GM18858 (cell line): ENCODE results near the gene NUPR2.
"Not testable (repeated sequence)": the region's sequence is repeated elsewhere in the genome, so short reads cannot be mapped to it uniquely, and the experiment has no call there.

Experiments
- ATAC-seq: cut with Tn5 transposase; IDR thresholded peaks from one replicate; pipeline ENCODE4 v1.9.1; 2021; ENCODE audit not compliant: unreplicated experiment

The NUPR2 gene

GRCh38 chr7:56115852-56116538 is at the start of gene NUPR2:
Gene NUPR2 (minus strand): TSS chr7:56116417. CDS start chr7:56116314, 103 bp downstream.
- no peak for ATAC-seq

- ATAC-seq = no peak
These were observed 41.1 kb upstream of the NUPR2 start for GRCh38 chr7:56157238-56157790.

DNA sequence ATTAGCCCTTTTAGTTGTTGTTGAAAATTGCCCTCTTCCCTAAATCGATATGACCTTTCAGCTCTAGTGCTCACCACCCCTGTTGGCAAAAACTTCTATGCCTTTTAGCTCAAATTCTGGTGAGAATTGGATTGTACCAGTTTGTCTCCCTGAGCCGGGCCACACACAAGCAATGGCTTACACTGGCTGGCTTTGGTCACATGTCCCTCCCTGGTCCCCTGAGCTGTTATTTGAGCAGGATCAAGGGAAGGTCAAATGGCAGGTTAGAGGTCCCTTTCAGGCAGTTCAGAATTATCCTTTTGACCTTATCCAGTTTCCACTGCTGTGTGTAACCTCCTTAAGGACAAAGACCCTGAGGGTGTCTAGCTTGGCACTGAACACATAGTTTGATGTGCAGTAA is 14.8 kb upstream of the NUPR2 start:
- not testable (repeated sequence) for ATAC-seq

DNA sequence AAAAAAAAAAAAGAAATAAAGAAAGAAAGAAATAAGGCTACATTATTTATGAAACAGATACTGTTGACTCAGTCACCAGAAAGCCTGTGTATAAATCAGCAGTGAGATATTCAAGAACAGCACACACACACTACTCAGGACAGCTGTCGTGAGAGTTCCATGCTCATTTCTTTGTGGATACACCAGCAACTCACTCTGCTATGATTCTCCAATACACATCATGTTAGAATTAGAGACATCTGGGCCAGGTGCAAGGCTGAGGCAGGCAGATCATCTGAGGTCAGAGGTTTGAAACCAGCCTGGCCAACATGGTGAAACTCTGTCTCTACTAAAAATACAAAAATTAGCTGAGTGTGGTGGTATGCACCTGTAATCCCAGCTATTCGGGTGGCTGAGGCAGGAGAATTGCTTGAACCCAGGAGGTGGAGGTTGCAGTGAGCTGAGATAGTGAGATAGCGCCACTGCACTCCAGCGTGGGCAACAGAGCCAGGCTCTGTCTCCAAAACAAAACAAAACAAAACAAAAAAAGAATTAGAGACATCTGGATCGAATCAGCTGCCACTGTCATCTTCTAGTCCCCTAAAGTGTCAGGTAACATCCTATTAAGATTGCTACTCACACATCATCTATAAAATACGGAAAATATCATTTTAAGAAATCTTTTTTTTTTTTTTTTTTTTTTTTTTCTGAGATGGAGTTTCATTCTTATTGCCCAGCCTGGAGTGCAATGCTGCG is 11.2 kb upstream of the NUPR2 start:
- ATAC-seq = no peak

- ATAC-seq = no peak
These were observed 9.6 kb upstream of the NUPR2 start for GRCh38 chr7:56125831-56126230.

DNA sequence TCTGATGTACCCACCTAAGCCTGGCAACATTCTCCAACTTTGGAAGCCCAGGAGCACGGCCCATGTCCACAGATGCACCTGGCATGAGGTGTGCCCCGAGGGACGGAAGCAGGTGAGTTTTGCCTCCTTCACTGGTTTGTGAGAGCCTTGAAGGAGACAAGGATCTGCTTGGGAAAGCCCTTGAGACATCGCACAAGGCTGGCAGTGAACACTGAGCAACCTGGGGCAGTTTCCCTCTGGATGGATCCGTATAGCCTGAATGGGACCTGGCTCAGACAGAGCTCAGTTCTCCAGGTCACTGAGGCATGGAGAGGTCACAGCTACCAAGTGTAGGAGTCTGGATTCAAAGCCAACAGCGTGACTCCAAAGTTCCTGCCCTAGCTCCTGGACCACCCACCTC is 8.8 kb upstream of the NUPR2 start:
- ATAC-seq = no peak

DNA sequence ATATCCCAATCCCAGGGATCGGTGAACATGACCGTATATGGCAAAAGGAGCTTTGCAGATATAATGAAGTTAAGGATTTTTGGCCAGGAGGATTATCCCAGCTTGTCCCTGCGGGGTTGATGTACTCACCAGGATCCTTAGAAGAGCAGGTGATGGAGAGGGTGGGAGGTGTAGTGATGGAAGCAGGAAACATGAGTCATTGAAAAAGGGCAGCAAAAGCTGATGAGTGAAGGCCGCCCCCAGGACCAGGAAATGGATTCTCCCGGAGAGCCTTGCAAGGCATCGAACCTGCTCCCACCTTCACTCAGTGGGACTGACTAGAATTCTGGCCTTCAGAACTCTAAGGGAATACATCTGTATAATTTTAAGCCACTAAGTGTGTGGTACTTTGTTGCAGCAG is 5.2 kb upstream of the NUPR2 start:
- ATAC-seq = no peak

- not testable (repeated sequence) for ATAC-seq
These were observed 4.0 kb downstream of the NUPR2 start for GRCh38 chr7:56112244-56112643.

DNA sequence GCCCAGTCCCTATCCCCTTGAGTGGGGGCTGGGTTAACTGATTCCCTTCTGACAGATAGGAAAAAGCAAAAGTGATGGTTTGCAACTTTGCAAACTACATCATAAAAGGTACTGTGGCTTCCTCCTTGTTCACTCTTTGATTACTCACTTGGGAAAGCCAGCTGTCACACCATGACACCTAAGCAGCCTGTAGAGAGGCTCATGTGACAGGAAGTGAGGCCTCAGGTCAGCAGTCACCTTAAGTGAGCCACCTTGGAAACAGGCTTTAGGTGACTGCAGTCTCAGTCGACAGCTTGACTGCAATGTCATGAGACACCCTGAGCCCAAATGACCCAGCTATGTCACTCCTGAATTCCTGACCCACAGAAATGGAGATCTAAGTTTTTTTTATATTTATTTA is 5.6 kb downstream of the NUPR2 start:
- ATAC-seq = no peak

GRCh38 chr7:56107954-56108258 is 8.3 kb downstream of the NUPR2 start:
- ATAC-seq = no peak

DNA sequence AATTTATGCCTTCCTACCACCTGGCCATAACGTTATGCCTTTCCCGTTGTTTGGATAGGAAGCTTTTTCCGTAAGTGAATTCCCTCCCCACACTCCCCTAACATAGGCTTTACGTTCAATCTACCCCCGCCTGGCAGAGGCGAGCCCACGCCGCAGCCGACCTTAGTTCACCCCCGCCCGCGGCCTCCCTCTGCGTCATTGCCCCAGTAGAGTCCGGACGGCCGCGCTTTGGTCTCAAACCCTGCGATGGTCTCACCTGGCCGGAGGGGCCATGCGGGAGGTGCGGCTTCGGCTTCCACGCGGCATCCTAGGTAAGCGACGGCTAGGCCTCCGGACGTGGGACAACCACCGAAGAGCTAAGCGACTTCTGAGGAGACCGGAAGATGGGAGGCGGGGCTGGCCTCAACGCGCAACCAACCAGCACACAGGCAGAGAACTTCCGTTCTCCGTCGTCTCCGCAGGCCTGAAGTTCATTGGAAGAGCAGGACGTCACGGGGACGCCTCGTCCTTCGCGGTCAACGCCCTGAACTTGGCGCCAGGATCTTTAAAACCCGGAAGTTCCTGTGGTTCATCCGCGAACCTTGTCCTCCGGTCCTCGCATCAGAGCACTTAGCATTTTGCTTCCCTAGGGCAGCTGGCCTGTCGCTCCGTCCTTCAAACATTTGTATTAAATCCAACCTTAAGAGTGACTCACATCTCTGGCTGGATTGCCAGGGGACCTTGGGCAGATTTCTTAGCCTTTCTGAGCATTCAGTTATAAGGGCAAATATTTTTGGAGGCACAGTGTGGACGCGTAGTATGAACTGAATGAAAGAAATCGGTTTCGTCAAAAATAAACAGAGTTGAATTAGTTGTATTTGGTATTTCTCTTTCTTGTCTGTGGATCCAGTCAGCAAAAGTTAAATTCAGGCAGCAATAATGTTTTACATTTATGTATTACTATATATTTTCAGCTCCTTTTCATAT is 9.8 kb downstream of the NUPR2 start, which contains the start of gene CHCHD2:
CHCHD2 (minus strand) TSS at position 369 of the 966 bp plus-strand sequence; CDS start at position 306, 63 bp downstream.
- peak; percentile 100 for ATAC-seq

- peak; percentile 21 for ATAC-seq
These were observed 10.7 kb downstream of the NUPR2 start for GRCh38 chr7:56105508-56105907.

DNA sequence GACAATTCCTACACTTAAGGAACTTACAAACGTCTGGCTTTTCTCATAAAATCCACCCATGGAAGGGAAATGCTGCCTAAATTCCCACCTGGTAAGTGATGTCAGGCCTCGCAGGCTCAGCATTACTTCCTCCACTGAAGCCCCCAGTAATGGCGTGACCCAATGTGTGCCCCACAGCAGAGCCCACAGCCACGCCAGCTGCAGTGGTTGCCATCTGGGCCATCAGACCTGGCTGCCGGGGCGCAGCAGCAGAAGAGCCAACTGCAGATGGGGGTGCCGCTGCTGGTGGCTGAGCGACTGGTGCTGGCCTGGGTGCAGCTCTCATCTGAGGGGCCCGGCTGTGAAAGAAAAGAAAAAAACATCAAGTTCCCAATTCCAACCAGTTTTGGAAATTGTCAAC is 12.1 kb downstream of the NUPR2 start:
- not testable (repeated sequence) for ATAC-seq

DNA sequence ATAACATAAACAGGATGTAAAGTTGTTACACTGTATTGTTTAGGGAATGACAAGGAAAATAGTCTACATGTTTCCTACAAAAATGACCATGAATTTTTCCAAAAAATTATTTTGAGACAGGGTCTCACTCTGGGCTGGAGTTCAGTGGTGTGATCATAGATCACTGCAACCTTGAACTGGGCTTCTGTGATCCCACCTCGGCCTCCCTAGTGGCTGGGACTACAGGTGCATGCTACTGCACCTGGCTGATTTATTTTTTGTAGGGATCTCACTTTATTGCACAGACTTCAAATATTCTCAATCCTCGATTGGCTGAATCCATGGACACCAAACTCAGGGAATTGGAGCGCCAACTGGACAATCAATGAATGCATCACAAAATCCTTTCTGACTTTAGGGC is 16.6 kb downstream of the NUPR2 start:
- ATAC-seq = no peak

DNA sequence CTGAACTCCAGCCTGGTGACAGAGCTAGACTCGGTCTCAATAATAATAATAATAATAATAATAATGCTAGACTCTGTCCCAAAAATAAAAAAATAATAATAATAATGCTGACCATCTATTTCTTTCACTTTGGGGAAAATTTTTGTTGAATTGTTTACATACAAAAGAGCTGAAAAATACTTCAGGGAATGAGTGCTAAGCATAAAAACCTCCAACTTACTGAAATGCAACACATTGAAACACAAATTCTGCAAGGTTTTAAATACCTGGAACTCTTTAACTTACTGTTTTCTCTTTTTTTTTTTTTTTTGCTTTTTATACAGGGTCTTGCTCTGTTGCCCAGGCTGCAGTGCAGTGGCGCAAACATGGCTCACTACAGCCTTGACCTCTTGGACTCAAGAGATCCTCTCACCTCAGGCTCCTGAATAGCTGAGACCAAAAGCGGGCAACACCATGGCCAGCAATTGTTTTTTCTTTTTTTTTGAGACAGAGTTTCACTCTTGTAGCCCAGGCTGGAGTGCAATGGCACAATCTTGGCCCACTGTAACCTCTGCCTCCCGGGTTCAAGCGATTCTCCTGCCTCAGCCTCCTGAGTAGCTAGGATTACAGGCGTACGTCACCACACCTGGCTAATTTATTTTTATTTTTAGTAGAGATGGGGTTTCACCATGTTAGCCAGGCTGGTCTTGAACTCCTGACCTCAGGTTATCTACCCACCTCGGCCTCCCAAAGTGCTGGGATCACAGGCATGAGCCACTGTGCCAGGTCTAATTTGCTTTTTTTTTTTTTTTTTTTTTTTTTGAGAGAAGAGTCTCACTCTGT is 17.8 kb downstream of the NUPR2 start:
- not testable (repeated sequence) for ATAC-seq

- ATAC-seq = no peak
These were observed 18.5 kb downstream of the NUPR2 start for GRCh38 chr7:56097700-56098099.

DNA sequence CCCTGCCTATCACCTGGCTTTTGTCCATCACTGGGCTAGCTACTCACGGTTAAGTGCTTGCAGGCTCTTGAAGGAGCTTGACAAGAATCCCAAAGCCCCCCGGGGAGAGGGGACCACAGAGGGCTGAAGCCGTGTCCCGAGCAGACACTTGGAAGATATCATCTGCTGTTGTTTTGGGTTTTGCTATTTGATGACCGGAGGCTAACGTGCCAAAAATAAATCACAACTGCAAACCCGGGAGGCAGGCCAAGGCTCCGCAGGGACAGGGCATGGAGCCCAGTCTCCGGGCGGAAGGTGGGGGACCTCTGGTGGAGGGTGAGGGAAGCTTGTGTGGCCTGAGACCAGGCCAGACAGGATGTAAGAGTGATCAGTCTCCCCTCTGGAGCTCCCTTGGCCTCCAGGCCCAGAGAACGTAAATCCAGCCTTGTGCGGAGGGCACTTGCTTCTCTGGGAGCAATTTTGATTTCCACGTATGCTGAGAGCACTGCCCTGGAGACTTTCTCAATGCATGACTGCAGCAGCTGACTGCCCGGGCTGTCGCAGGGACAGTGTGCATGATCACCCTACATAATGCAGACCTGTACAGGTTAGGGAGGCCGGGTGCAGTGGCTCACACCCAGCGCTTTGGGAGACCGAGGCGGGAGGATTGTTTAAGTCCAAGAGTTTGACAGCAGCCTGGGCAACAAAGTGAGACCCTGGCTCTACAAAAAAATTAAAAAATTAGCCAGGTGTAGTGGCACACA is 23.3 kb downstream of the NUPR2 start, which contains the start of gene PHKG1:
PHKG1 (minus strand) TSS at position 164 of the 743 bp plus-strand sequence. CDS start 4,011 bp downstream, outside the sequence.
- no peak for ATAC-seq

DNA sequence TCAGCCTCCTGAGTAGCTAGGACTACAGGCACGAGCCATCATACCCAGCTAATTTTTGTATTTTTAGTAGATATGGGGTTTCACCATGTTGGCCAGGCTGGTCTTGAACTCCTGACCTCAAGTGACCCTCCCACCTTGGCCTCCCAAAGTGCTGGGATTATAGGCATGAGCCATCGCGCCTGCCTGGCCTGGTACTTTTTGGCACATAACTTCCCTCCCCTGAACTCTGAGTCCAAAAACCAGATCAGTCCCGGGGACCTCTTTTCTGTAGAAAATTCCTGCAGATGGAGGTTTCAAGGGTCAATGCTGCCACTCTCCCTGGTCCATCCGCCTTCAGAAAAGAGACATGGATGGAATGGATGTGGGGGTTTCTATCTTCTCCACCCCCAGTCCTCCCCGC is 23.8 kb downstream of the NUPR2 start:
- ATAC-seq = not testable (repeated sequence)

GRCh38 chr7:56091591-56091990 is 24.6 kb downstream of the NUPR2 start:
- no peak for ATAC-seq
